Lower lobe of right lung (tissue), 2 donors: ENCODE results near the gene AP5Z1. TPM values are rescaled to one million over a fixed set of nuclear protein-coding genes. Genes with fewer than 3 reads are reported as not detected.
A peak's percentile ranks its signal among the peaks of the same experiment; 100 is the strongest.

ENCODE experiments used
- ATAC-seq, 2 donors: fragments of 200-7000 bp; cut with Tn5 transposase; one replicate each; pipeline ENCODE4 v1.9.1; 2020 to 2022; ENCODE audit warnings: mild to moderate bottlenecking in 2 of 2, moderate library complexity in 2 of 2
- DNase-seq: peaks from one replicate; pipeline ENCODE4 v3.0.0-alpha.2; 2020
- H3K27ac ChIP-seq: fragments of 200-600 bp; one replicate; pipeline ENCODE4 v1.8.0; 2022
- H3K27me3 ChIP-seq: fragments of 200-600 bp; one replicate; pipeline ENCODE4 v1.8.0; 2022; ENCODE audit warnings: low read depth
- H3K36me3 ChIP-seq: fragments of 200-600 bp; one replicate; pipeline ENCODE4 v1.8.0; 2022; ENCODE audit warnings: mild to moderate bottlenecking
- H3K4me1 ChIP-seq: fragments of 200-600 bp; one replicate; pipeline ENCODE4 v1.8.0; 2022
- H3K4me3 ChIP-seq: fragments of 200-600 bp; one replicate; pipeline ENCODE4 v1.8.0; 2022; ENCODE audit warnings: mild to moderate bottlenecking
- H3K9me3 ChIP-seq: fragments of 200-600 bp; one replicate; pipeline ENCODE4 v1.8.0; 2022
- intact Hi-C: fragments of 100-400 bp; cut with DNase I; formaldehyde crosslinking; loops from one replicate; pipeline ENCODE4 v1.11.0; 2022
- total RNA-seq: library from RNA; stranded (reverse); fragmentation: NEBNext Ultra II Directional; extraction: Animal tissue kit (Norgen Biotek cat#: 25700); gene quantifications from one replicate; pipeline ENCODE4 v1.2.1, GENCODE V29; 2021
- TF ChIP-seq, protein P1 (sequence below): fragments of 200-600 bp; IDR thresholded peaks from one replicate; pipeline ENCODE4 v1.8.0; 2022; ENCODE audit warnings: antibody characterized with exemption, mild to moderate bottlenecking
- donor health status: DM: no; HTN: yes; CAD: no; lungs with severe emphysema.

Gene AP5Z1
- total RNA-seq, 1 donor from 2014 or later, result 50.4 TPM

DNA sequence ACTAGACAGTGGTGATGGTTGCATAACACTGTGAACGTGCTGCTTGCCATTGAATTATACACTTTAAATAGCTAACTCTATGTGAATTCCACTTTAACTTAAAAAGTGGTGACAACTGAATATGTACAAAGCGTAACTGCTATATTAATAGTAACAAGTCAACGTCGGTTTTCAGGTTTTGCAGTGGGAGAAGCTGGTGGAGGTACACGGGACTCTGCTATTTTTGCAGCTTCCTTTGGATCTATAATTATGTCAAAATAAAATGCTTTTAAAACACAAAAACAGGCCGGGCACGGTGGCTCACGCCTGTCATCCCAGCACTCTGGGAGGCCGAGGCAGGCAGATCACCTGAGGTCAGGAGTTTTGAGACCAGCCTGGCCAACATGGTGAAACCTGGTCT, 21.0 kb downstream of the AP5Z1 start:
- Histone ChIP-seq H3K4me1 (no peaks in the 10 kb centered on the region), H3K27ac (no peak overlapping the region), H3K36me3 (peaks cover 6% of the 10 kb centered on the region), H3K4me3 (no peak overlapping the region), H3K27me3 (no peaks in the 10 kb centered on the region), H3K9me3 (no peaks in the 10 kb centered on the region)
- TF ChIP-seq, protein P1, sequence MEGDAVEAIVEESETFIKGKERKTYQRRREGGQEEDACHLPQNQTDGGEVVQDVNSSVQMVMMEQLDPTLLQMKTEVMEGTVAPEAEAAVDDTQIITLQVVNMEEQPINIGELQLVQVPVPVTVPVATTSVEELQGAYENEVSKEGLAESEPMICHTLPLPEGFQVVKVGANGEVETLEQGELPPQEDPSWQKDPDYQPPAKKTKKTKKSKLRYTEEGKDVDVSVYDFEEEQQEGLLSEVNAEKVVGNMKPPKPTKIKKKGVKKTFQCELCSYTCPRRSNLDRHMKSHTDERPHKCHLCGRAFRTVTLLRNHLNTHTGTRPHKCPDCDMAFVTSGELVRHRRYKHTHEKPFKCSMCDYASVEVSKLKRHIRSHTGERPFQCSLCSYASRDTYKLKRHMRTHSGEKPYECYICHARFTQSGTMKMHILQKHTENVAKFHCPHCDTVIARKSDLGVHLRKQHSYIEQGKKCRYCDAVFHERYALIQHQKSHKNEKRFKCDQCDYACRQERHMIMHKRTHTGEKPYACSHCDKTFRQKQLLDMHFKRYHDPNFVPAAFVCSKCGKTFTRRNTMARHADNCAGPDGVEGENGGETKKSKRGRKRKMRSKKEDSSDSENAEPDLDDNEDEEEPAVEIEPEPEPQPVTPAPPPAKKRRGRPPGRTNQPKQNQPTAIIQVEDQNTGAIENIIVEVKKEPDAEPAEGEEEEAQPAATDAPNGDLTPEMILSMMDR, result no peak
- intact Hi-C loops, result no loop called here
- no peak for DNase-seq
- ATAC-seq, result no peak

DNA sequence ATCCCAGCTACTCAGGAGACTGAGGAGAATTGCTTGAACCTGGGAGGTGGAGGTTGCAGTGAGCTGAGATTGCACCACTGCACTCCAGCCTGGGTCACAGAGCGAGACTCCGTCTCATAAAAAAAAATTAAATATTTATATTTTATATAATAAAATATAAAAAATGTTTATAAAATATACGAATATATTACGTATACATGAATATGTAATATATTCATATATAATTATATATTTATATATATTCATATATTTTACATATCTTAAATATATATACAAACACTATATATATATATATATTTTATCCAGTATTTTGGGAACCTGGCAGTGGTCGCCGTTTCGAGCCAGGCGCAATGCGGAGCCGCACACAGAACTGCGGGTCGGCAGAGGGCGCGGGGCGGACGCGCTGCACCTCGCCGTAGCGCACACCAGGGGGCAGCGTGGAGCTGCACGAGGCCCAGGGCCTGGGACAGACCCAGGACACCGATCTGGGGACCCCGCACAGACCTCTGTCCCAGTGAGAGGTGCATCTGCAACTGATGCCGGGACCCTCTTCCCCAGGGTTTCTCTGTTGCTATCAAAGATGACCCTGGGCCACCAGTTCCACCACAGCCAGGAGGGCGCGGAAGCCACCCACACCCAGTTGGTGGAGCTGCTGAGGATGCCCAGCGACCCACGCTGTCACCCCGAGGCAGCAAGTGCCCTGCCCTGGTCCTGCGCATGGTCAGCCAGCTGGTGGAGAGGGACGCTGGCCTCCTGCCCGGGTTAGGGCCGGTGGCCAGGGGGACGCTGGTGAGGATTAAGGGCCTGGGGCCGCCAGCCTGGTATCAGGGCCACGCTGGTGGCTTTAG, 22.7 kb downstream of the AP5Z1 start:
- DNase-seq (peak; percentile 74), ATAC-seq (peak; percentile 81 to 84)
- Histone ChIP-seq H3K9me3 (no peaks in the 10 kb centered on the region), H3K4me3 (no peak overlapping the region), H3K4me1 (no peaks in the 10 kb centered on the region), H3K36me3 (no peaks in the 10 kb centered on the region), H3K27me3 (no peaks in the 10 kb centered on the region), H3K27ac (no peak overlapping the region)
- intact Hi-C loops, result no loop called here
- TF ChIP-seq, protein P1, result peak; percentile 91

DNA sequence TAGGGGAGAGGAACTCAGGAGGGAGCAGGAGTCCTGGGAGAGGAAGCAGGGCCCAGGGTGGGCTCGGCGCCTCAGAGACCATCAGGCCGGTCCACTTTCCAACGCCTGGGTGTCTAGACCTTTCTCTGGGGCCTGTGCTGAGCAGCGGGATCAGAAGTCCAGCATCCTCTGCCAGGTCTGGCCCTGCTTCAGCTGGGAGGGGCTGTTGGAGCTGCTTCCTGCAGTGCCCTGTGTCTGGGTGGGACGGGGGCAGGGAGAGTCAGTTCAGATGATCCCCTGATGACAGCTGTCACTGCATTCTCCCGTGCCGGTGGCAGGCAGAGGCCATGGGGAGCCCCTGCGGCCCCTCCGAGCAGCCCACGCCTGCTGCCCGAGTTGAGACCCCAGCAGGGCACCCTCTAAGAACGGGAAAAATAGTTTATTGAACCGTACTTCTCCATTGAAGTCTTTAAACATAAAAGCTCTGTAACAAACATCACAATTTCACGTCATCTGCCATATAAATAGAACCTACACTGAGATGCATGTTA, 23.3 kb downstream of the AP5Z1 start:
- no peak overlapping the region for H3K4me3 ChIP-seq
- intact Hi-C loops, result no loop called here
- H3K27ac ChIP-seq, result no peak overlapping the region
- TF ChIP-seq, protein P1, result no peak
- H3K36me3 ChIP-seq, result no peaks in the 10 kb centered on the region
- no peaks in the 10 kb centered on the region for H3K4me1 ChIP-seq
- peak in 1 of 2 donors; percentile 20 for ATAC-seq
- no peaks in the 10 kb centered on the region for H3K27me3 ChIP-seq
- H3K9me3 ChIP-seq, result no peaks in the 10 kb centered on the region
- DNase-seq, result peak; percentile 41

DNA sequence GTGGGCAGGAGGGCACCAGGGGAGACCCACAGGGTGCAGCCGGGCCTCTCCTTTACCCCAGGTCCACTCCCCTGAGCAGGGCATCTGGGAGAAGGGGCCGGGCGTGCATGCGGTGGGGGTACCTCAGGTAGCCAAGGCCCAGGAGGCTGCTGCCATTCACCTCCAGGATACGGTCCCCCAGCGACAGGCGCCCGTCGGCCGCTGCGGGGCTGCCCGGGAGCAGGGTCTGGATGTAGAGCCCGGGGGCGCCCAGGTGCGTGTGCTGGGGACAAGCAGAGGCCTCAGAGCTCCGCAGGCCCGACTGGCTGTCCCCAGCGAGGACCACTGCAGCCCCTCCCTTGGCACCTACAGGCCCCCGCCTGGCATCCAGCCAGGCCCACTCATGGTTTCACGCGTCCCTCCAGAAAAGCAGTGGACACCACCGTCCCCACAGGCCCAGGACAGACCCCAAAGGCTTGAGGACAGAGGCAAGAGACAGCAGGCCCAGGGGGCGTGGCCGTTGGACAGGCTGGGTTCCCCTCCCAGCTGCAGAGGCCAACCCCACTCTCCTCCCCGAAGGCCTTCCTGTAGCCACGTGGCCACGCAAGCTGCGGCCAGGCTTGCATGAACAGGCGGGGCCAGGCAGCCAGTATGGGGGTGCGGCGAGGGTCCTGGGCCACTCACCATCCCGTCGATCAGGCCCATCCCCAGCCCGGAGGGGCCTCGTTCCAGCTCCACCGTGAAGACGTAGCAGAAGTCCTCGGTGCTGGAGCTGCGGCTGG, 24.3 kb downstream of the AP5Z1 start:
- Histone ChIP-seq H3K4me1 (no peaks in the 10 kb centered on the region), H3K36me3 (no peaks in the 10 kb centered on the region), H3K27me3 (no peaks in the 10 kb centered on the region), H3K4me3 (no peak overlapping the region), H3K27ac (no peak overlapping the region), H3K9me3 (no peaks in the 10 kb centered on the region)
- peak; percentile 4 to 9 for ATAC-seq
- TF ChIP-seq, protein P1, result no peak
- intact Hi-C loops, result no loop called here
- peak; percentile 48 for DNase-seq

DNA sequence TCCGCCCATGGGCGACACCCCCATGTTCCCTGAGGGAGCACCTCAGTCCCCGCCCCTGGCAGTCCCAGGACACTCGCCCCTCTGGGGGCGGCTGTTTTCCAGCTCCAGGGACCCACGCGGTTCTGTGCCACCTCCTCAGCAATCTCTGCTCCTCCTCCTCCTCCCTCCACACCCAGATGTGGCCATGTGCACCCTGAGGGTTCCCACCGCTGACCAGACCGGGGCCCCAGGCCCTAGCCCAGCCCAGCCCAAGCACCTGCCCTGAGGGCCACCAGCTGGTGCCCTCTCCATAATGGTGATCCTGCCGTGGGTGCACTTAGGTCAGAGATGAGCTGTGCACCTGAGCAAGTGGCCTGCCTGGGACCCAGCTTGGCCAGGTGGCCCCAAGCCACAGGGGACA, 25.1 kb downstream of the AP5Z1 start:
- H3K36me3 ChIP-seq, result no peaks in the 10 kb centered on the region
- no peak for DNase-seq
- H3K9me3 ChIP-seq, result no peaks in the 10 kb centered on the region
- TF ChIP-seq, protein P1, result no peak
- no peaks in the 10 kb centered on the region for H3K4me1 ChIP-seq
- no peak overlapping the region for H3K4me3 ChIP-seq
- intact Hi-C loops, result no loop called here
- ATAC-seq, result no peak
- no peak overlapping the region for H3K27ac ChIP-seq
- no peaks in the 10 kb centered on the region for H3K27me3 ChIP-seq
